Smooth muscle cell (in vitro differentiated cells): ENCODE data around the gene TNNI2. TPM values are rescaled to one million over a fixed set of nuclear protein-coding genes. Genes with fewer than 3 reads are reported as not detected.

Experiments used
- DNase-seq: peaks from one replicate; lab custom pipeline; 2025; ENCODE audit not compliant: unreplicated experiment; lab: John Stamatoyannopoulos, UW
- H2AFZ ChIP-seq: fragments of 200-600 bp; sonication (generic); 2 replicates; pipeline ENCODE4 v1.6.0; 2016; ENCODE audit warnings: antibody characterized with exemption, low read depth, mild to moderate bottlenecking
- H3F3A ChIP-seq: fragments of 200-600 bp; sonication (generic); 2 replicates; pipeline ENCODE4 v1.6.0; 2017; ENCODE audit warnings: antibody characterized with exemption, low read depth
- H3K27ac ChIP-seq: fragments of 200-600 bp; sonication (generic); 2 replicates; pipeline ENCODE4 v1.5.1; 2016; ENCODE audit warnings: low read depth, mild to moderate bottlenecking
- H3K27me3 ChIP-seq: fragments of 200-600 bp; sonication (generic); 2 replicates; pipeline ENCODE4 v1.6.1; 2016; ENCODE audit warnings: low read depth, mild to moderate bottlenecking
- H3K36me3 ChIP-seq: fragments of 200-600 bp; sonication (generic); 2 replicates; pipeline ENCODE4 v1.5.1; 2016; ENCODE audit warnings: low read depth
- H3K4me1 ChIP-seq: fragments of 200-600 bp; sonication (generic); 2 replicates; pipeline ENCODE4 v1.5.1; 2016; ENCODE audit warnings: low read depth
- H3K4me2 ChIP-seq: fragments of 200-600 bp; sonication (generic); 2 replicates; pipeline ENCODE4 v1.6.0; 2016; ENCODE audit warnings: mild to moderate bottlenecking
- H3K4me3 ChIP-seq: fragments of 200-600 bp; sonication (generic); 2 replicates; pipeline ENCODE4 v1.5.1; 2016; ENCODE audit warnings: mild to moderate bottlenecking
- H3K79me2 ChIP-seq: fragments of 200-600 bp; sonication (generic); 2 replicates; pipeline ENCODE4 v1.6.0; 2016; ENCODE audit warnings: low read depth, mild to moderate bottlenecking
- H3K9ac ChIP-seq: fragments of 200-600 bp; sonication (generic); 2 replicates; pipeline ENCODE4 v1.6.0; 2016; ENCODE audit warnings: low read depth
- H3K9me3 ChIP-seq: fragments of 200-600 bp; sonication (generic); replicated peaks from 2 replicates; pipeline ENCODE4 v1.5.1; 2016; ENCODE audit warnings: low read depth
- H4K20me1 ChIP-seq: fragments of 200-600 bp; sonication (generic); 2 replicates; pipeline ENCODE4 v1.6.0; 2016; ENCODE audit warnings: low read depth
- WGBS: methylation state at CpG from one replicate; pipeline ENCODE4 v1.1.7; 2016; ENCODE audit warnings: low lambda C conversion rate; 5-methylcytosine and 5-hydroxymethylcytosine counted together
- polyA plus RNA-seq: library from polyadenylated mRNA; unstranded; fragments of >200 nt; fragmentation: Nextera tagmentation; extraction: Ambion mirVana; gene quantifications from 2 replicates; pipeline ENCODE4 v1.2.1, GENCODE V29; 2016
- total RNA-seq: library from RNA; depleted of rRNA; stranded (reverse); fragments of >200 nt; gene quantifications from 2 replicates; pipeline ENCODE4 v1.2.3, GENCODE V29; 2014
- TF ChIP-seq, protein P1 (sequence below): fragments of 200-600 bp; sonication (generic); IDR thresholded peaks from 2 replicates; pipeline ENCODE4 v1.5.1; 2017; ENCODE audit warnings: borderline replicate concordance, mild to moderate bottlenecking, antibody characterized with exemption; ENCODE audit not compliant: insufficient read depth, poor library complexity, severe bottlenecking

Gene TNNI2
- total and polyA plus RNA-seq, 2 experiments from 2014 or later, result 0.94 to 1.2 TPM

DNA sequence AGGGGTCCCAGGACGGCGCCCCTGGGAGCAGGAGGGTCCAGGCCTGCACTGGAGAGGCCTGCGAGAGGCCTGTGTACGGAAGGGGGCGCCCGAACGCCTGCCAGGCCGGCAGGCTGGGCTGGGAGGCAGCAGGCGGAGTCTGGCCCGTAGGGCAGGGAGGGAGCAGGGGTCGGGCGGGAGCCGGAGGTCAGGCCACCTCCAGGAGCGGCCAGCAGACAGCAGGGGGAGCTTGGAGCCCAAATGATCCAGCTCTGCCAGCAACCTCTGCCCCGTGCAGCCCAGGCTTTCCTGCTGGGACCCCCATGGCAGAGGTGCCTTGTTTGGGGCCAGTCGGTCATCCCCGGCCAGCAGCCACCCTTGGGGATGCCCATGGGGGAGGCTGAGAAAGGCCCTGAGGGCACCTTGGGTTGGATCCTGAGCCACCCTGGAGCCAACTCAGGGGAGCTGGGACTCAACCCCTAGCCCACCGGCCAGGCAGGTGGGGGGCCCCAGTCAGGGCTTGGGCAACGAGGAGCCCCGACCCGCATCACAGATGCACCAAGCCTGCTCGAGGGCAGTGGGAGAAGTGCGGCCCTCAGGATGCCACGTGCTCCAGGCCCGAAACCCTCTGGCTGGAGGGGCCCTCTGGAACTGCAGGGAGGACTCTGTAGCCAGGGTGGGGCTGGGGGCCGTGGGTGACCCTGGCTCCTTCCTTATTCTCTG lies 13.6 kb upstream of the TNNI2 start:
- Histone ChIP-seq H3K79me2 (no peaks in the 10 kb centered on the region), H3K4me1 (no peaks in the 10 kb centered on the region), H2AFZ (no peak overlapping the region), H3K4me3 (no peak overlapping the region), H3K9ac (no peak overlapping the region), H3K9me3 (no peaks in the 10 kb centered on the region), H3K27ac (no peak overlapping the region), H3K36me3 (no peaks in the 10 kb centered on the region), H3F3A (peaks cover 6% of the 10 kb centered on the region), H3K27me3 (no peaks in the 10 kb centered on the region), H4K20me1 (no peaks in the 10 kb centered on the region), H3K4me2 (no peak overlapping the region)
- TF ChIP-seq, protein P1, sequence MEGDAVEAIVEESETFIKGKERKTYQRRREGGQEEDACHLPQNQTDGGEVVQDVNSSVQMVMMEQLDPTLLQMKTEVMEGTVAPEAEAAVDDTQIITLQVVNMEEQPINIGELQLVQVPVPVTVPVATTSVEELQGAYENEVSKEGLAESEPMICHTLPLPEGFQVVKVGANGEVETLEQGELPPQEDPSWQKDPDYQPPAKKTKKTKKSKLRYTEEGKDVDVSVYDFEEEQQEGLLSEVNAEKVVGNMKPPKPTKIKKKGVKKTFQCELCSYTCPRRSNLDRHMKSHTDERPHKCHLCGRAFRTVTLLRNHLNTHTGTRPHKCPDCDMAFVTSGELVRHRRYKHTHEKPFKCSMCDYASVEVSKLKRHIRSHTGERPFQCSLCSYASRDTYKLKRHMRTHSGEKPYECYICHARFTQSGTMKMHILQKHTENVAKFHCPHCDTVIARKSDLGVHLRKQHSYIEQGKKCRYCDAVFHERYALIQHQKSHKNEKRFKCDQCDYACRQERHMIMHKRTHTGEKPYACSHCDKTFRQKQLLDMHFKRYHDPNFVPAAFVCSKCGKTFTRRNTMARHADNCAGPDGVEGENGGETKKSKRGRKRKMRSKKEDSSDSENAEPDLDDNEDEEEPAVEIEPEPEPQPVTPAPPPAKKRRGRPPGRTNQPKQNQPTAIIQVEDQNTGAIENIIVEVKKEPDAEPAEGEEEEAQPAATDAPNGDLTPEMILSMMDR, result peak; percentile 60
- DNase-seq, result no peak
- WGBS, result 56% methylated on average over 20 of the region's 26 CpGs

DNA sequence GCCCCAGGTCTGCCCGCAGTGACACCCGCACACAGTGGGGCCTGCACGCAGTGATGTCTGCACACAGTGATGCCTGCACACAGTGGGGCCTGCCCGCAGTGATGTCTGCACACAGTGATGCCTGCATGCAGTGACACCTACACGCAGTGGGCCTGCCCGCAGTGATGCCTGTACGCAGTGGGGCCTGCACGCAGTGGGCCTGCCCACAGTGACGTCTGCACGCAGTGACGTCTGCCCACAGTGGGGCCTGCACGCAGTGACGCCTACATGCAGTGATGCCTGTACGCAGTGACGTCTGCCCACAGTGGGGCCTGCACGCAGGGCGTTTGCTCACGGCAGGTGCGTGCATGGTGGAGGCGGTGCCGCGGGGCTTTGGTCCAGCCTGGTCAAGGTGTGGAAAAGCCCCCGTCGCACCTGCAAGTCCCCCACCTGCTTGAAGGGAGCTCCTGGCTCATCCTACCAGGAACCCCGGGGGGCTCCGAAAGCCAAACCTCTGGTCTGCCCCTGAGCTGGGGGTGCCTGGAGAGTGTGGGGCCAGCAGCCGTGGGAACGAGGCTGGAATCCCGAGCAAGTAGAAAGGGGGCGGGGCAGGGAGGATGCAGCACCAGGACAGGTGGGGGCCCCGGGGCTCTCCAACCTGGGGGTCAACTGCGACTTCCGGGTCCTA lies 12.9 kb upstream of the TNNI2 start:
- Histone ChIP-seq H4K20me1 (no peaks in the 10 kb centered on the region), H3K9ac (no peak overlapping the region), H3K27me3 (no peaks in the 10 kb centered on the region), H3K27ac (peak overlapping the region; percentile 30), H3K4me2 (no peak overlapping the region), H3K9me3 (no peaks in the 10 kb centered on the region), H3K36me3 (no peaks in the 10 kb centered on the region), H3K79me2 (no peaks in the 10 kb centered on the region), H3F3A (no peaks in the 10 kb centered on the region), H2AFZ (no peak overlapping the region), H3K4me1 (no peaks in the 10 kb centered on the region), H3K4me3 (no peak overlapping the region)
- DNase-seq, result no peak
- TF ChIP-seq, protein P1, result no peak
- 95% methylated on average over 32 of the region's 33 CpGs for WGBS

- Histone ChIP-seq H3K4me1 (no peaks in the 10 kb centered on the region), H3K4me2 (peak overlapping the region; percentile 38), H3K27ac (peak overlapping the region; percentile 30), H3K79me2 (no peaks in the 10 kb centered on the region), H3K36me3 (no peaks in the 10 kb centered on the region), H3K9ac (no peak overlapping the region), H3K4me3 (no peak overlapping the region), H3F3A (no peaks in the 10 kb centered on the region), H2AFZ (no peak overlapping the region), H3K27me3 (no peaks in the 10 kb centered on the region), H3K9me3 (no peaks in the 10 kb centered on the region), H4K20me1 (no peaks in the 10 kb centered on the region)
- TF ChIP-seq, protein P1, result peak; percentile 14
- WGBS, result 38% methylated on average over 12 of the region's 15 CpGs
- DNase-seq, result no peak
These were observed 12.2 kb upstream of the TNNI2 start for GRCh38 chr11:1826552-1827094.
